GM18499 (cell line): ENCODE data around the gene SPDYE2B.
"Not testable (repeated sequence)": the region's sequence is repeated elsewhere in the genome, so short reads cannot be mapped to it uniquely, and the experiment has no call there.

Experiments used
- ATAC-seq: cut with Tn5 transposase; IDR thresholded peaks from one replicate; pipeline ENCODE4 v1.9.1; 2021; ENCODE audit warnings: moderate number of reproducible peaks; ENCODE audit not compliant: insufficient read depth, unreplicated experiment

Gene SPDYE2B

GRCh38 chr7:102697642-102698512 lies 47.8 kb downstream of the SPDYE2B start:
- not testable (repeated sequence) for ATAC-seq

GRCh38 chr7:102698962-102699750 lies 49.0 kb downstream of the SPDYE2B start:
- ATAC-seq: not testable (repeated sequence)
